HG03135 (cell line): Measurements from ENCODE around the gene NIPAL3.

ENCODE experiments used
- ATAC-seq: cut with Tn5 transposase; IDR thresholded peaks from one replicate; pipeline ENCODE4 v1.9.1; 2021; ENCODE audit warnings: mild to moderate bottlenecking, moderate library complexity; ENCODE audit not compliant: unreplicated experiment

Gene NIPAL3

DNA sequence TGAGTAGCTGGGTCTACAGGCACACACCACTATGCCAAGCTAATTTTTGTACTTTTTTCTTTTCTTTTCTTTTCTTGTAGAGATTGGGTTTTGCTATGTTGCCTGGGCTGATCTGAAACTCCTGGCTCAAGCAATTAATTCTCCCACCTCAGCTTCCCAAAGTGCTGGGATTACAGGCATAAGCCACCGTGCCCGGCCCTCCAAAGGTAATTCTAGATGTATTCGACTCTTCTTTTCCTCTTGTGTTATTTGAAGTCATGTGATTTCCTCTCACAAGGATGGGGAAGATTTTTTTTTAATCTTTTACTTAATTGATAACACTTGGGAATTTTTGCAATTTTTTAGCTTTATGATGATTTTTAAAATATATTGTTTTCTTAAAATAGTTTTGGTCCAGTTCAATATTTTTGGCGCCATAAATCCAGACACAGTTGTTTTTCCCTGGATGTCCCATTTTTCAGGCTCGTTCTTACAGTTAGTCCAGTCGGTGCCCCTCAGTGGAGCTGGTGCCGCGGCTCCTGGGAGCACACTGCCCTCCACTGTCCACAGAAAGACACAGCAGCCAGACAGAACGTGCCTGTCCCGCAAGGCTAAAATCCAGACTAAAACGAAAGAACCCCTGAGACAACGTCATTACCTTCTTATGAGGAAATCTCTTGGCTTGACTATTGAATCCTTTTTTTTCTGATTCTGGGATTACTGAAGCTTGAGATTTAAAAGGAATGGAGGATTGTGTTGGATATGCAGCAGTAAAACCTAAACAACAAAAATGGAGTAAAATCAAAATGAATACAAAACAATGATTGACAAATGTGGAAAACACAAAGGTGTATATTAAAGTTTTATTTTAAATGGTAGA lies 24.4 kb upstream of the NIPAL3 start:
- no peak for ATAC-seq

DNA sequence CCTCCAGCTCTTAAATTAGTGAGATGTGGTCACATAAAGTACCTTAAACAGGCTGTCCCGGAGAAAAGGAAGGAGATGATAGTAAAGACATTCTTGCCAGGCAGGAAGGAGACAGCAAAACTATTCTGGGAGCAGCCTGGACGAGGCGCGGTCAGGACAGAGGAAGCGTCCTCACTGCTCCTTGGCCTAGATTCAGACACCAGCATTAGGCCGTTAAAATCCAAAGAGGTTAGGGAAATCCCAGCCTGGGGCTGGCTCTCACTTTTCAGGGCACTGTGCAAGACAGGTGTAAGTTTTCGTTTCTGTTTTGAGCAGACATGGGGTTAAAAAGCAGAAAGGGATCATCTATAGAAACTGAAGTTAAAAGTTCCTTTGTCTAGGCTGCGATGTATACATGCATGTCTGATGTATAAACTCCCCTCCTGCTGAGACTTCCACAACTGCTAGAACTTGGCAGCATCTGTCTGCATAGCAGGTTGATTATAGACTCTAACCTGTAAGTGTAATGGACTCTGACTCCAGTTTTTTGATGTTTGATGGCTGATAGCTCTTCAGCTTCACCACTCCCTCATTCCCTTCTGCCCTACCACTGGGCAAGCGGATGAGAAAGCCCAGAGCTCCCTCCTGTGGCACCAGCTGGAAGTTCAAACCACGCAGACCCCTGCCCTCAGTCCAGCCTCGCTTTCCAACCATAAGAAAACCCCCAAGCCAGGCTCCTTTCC lies 23.6 kb upstream of the NIPAL3 start:
- peak; percentile 63 for ATAC-seq

DNA sequence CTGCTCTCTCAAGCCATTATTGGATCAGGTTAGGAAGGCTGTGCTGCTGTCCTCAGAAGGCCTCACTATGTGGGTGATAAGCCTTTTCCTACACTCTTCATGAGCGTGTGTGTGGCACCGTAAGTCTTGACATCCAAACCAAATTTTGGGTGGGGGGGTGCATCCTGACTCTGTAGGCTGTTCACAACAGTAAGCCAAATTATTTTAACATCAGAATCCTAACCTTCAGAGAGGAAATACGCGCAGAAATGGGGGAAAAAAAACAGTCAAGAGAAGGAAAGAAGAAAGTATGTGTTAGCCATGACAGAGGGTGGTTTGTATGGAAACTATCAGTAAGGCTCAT lies 23.0 kb upstream of the NIPAL3 start:
- ATAC-seq: no peak

GRCh38 chr1:24392982-24393650 lies 22.5 kb upstream of the NIPAL3 start:
- no peak for ATAC-seq

GRCh38 chr1:24393892-24394291 lies 21.7 kb upstream of the NIPAL3 start:
- no peak for ATAC-seq

DNA sequence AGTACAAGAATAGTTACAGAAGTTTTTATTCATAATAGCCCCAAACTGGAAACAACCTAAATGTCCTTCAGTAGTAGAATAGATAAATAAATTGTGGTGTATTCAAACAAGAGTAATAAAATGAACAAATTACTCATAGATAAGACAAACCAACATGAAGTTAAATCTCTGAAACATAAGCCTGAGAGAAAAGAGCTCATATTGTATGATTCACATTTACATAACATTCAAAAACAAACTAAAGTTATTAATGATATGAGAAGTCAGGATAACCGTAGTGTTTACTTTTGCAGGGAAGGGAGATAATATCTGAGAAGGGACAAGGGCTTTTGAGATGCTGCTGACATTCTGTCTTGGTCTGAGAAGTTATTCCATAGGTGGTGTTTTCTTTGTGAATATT lies 15.5 kb upstream of the NIPAL3 start:
- ATAC-seq: no peak

DNA sequence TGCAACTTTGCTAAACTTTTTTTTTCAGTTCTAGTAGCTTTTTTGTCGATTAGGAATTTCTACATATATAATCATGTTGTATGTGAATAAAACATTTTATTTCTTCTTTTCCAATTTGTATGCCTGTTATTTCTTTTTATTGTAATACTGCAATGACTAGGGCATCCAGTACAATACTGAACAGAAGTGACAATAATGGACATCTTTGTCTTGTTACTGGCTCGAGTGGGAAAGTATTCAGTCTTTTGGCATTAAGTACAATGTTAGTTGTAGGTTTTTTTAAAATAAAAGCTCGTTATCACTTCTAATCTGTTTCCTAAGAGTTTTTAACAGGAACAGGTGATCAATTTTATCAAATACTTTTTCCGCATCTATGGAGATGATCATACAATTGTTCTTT lies 11.8 kb upstream of the NIPAL3 start:
- no peak for ATAC-seq

- ATAC-seq: no peak
Measured at GRCh38 chr1:24406788-24407187, 8.8 kb upstream of the NIPAL3 start.

- ATAC-seq: no peak
Measured at GRCh38 chr1:24409535-24409934, 6.1 kb upstream of the NIPAL3 start.

DNA sequence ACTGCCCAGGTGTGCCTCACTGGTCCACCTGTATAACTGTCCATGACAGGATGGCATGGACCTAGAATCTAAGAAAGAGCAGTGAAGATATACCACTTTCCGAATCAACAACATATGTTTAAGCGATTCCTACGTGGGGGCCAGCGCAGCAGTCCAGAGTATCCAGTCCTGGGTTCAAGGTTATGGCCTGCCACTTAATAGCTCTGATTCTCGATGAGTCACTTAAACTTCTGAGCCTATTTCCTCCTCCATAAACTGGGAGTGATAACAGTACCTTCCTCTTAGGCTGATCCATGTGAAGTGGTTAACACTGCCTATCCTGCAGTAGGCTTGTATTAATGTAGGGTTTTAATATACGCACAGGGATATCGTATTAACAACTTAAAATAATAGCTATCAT lies 4.9 kb upstream of the NIPAL3 start:
- ATAC-seq: no peak

DNA sequence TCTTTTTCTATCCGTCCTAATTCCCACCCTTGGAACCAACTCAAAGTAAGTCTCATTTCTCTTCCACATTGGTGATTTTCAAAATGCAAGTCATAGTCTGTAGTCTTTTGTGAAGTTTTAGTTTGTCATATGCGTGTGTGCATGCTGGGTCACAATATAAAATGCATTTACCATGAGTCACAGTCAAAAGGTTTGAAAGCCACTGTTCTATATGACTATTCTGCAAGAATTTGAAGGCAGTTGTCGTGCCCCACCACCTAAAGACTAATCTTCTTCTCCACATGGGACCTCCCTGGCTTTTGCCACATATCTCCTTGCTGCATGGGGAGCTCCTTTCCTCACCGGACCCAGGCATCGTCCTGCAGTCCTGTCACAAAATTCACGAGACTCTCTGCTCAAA lies 3.6 kb upstream of the NIPAL3 start:
- no peak for ATAC-seq

DNA sequence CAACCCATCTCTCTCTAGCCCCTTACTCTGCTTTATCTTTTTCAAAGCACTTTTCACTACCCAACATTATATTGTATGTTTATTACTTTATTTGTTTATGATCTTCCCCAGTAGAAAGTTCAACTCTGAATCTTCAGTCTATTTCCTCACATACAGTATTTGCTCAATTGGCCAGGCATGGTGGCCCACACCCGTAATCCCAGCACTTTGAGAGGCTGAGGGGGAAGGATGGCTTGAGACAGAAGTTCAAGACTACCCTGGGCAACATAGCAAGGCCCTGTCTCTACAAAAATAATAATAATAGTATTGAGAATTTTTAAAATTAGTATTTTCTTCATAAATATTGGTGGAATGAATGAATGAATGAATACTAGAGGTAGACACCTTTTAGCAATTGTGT lies 3.2 kb upstream of the NIPAL3 start:
- no peak for ATAC-seq

GRCh38 chr1:24413350-24414163 lies 2.0 kb upstream of the NIPAL3 start, which contains the start of gene STPG1:
STPG1 (minus strand) TSS chr1:24413782; CDS start chr1:24401388, 12,394 bp downstream.
- ATAC-seq: peak; percentile 38

DNA sequence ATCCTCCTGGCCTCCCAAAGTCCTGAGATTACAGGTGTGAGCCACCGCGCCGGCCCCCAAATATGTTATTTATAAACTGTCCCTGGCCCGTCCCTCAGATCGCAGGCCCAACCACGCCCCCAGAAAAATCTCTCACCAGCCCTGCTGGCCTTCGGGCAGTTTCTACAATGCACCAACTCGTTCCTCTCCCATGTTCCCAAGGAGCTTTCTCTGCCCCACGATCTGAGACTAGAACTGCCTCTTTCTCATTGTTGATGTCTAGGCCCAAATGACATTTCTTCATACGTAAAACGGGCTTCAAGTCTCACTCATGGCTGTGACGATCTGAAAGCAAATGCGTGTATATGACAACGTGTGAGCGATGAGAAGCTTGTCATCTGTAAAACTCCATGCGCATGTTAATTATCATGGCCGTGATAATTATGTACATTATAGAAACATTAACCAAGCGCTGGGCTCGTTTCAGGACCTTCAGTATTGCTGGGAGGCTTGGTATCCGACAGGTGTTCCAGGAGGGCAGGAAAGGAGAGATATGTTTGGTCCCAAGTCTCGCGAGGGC lies 748 bp upstream of the NIPAL3 start:
- ATAC-seq: no peak

- ATAC-seq: peak; percentile 1
Measured at GRCh38 chr1:24415910-24416665, 486 bp downstream of the NIPAL3 start.

DNA sequence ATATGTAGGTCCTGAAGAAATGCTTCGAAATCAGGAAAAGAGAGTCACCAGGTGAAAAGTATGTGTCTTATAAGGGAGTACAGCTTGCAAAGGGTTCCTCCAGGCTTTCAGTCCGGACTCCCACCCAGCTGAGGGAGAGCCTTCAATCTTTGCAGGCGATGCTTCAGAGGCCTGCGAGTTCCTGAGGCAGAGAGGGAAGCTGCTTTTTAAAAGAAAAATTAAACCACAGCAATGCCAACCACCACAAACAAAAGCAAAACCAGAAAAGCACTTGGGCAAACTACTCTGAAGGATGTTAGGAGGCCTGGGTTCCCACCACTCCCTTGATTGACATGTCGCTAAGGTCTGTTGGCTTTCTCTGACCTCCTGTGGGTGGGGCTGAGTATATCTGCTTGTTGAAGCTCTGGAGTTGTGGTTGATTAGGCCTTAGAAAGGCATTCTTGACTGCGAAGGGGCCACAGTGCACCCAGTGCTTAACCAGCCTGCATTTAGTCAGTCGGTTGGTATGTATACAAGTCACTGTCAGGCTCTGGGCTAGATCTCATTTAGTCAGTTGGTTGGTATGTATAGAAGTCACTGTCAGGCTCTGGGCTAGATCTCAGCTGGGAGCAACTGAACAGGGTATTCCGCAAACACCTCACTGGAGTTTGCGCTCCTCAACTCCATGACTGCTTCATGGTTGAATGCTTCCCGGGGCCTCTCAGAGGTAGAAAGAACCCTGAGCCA lies 1.2 kb downstream of the NIPAL3 start:
- no peak for ATAC-seq

DNA sequence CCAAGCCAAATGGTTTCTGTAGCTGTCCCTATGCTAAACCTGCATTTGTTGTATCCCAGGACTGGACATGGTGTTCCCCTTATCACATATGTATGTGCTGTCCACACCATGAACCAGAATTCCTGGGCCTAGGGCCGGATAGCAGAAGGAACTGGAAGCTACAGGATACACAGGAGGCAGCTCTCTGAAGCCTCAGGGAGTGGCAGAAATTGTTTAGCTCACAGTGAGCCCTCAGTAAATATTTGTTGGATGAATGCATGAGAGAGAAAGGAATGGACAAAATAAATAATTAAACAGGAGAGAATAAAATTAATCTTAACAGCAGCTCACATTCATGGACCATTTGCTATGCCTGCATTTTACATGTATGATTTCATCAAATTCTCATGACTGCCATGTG lies 2.1 kb downstream of the NIPAL3 start:
- ATAC-seq: no peak

GRCh38 chr1:24418898-24419628 lies 3.5 kb downstream of the NIPAL3 start:
- no peak for ATAC-seq

DNA sequence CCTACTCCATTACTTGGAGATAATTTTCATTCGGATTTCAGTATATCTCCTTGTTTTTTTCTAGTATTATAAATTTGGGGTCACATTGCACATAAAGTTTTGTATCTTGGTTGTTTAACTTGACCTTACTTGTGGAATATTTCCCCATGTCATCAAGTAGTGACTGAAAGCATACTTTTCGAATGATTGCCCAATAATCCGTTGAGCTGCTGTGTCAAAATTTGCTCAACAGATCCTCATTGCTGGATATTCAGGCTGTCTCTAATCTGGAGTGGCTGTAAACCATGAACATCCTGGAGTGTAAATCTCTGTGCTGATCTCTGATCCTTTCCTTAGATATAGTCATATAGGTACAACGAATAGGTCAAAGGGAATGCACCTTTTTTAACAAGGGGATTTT lies 4.9 kb downstream of the NIPAL3 start:
- no peak for ATAC-seq
